NB4 (cell line): ENCODE measurements around the gene METRNL.

ENCODE experiments used
- CTCF ChIP-seq: IDR thresholded peaks from one replicate; pipeline ENCODE4 v1.5.1; 2012; ENCODE audit warnings: low read depth, low read length
- MAX ChIP-seq: IDR thresholded peaks from 2 replicates; pipeline ENCODE4 v1.6.1; 2011; ENCODE audit warnings: low read depth, low read length
- MYC ChIP-seq: IDR thresholded peaks from 2 replicates; pipeline ENCODE4 v1.6.1; 2011; ENCODE audit warnings: low read depth, low read length
- POLR2A ChIP-seq: IDR thresholded peaks from 2 replicates; pipeline ENCODE4 v1.6.1; 2011; ENCODE audit warnings: mild to moderate bottlenecking; ENCODE audit not compliant: insufficient read length; ENCODE audit errors: extremely low read depth

- TF ChIP-seq CTCF (no peak), POLR2A (no peak), MAX (no peak), MYC (no peak)
Observed at GRCh38 chr17:83035722-83036121, 43.7 kb upstream of the METRNL start.
